ENCODE measurements around the gene APEX1. TPM values are rescaled to one million over a fixed set of nuclear protein-coding genes. Genes with fewer than 3 reads are reported as not detected.

APEX1 gene
- total RNA-seq, 2 donors from 2014 or later, result 45.9 to 85.6 TPM

DNA sequence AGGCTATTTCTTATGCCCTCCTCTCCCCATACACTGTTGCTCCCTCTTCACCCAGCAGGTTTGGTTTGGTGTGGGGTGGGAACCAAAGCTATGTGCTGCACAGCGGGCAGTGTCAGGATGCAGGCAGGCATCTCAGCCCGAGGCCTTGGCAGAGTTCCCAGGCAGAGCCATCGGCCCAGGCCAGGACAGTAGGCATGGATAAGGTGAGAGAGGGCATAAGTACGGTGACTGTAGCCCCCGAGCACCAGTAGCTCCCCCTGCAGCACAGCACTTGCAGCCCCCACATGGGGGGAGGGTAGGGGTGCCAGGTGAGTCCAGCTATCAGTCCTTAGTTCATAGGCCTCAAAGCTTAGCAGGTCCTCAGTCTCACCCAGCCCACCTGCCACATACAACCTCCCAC is 26.2 kb upstream of the APEX1 start:
- Histone ChIP-seq H3K9me3 (no peaks in the 10 kb centered on the region), H3K4me1 (ENCODE audit: control insufficient read depth in 1 of 2, low read depth in 2 of 2) (no peaks in the 10 kb centered on the region), H3K4me3 (no peak overlapping the region), H3K27me3 (replicated peaks; ENCODE audit: insufficient read depth) (no peaks in the 10 kb centered on the region), H3K27ac (no peak overlapping the region), H3K36me3 (no peaks in the 10 kb centered on the region)
- TF ChIP-seq, protein P1, sequence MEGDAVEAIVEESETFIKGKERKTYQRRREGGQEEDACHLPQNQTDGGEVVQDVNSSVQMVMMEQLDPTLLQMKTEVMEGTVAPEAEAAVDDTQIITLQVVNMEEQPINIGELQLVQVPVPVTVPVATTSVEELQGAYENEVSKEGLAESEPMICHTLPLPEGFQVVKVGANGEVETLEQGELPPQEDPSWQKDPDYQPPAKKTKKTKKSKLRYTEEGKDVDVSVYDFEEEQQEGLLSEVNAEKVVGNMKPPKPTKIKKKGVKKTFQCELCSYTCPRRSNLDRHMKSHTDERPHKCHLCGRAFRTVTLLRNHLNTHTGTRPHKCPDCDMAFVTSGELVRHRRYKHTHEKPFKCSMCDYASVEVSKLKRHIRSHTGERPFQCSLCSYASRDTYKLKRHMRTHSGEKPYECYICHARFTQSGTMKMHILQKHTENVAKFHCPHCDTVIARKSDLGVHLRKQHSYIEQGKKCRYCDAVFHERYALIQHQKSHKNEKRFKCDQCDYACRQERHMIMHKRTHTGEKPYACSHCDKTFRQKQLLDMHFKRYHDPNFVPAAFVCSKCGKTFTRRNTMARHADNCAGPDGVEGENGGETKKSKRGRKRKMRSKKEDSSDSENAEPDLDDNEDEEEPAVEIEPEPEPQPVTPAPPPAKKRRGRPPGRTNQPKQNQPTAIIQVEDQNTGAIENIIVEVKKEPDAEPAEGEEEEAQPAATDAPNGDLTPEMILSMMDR (IDR thresholded peaks at IDR 0.05), result no peak
- DNase-seq (ENCODE audit: low spot score) (no peak), ATAC-seq (ENCODE audit: insufficient number of reproducible peaks, low FRiP score, low read depth) (no peak)

DNA sequence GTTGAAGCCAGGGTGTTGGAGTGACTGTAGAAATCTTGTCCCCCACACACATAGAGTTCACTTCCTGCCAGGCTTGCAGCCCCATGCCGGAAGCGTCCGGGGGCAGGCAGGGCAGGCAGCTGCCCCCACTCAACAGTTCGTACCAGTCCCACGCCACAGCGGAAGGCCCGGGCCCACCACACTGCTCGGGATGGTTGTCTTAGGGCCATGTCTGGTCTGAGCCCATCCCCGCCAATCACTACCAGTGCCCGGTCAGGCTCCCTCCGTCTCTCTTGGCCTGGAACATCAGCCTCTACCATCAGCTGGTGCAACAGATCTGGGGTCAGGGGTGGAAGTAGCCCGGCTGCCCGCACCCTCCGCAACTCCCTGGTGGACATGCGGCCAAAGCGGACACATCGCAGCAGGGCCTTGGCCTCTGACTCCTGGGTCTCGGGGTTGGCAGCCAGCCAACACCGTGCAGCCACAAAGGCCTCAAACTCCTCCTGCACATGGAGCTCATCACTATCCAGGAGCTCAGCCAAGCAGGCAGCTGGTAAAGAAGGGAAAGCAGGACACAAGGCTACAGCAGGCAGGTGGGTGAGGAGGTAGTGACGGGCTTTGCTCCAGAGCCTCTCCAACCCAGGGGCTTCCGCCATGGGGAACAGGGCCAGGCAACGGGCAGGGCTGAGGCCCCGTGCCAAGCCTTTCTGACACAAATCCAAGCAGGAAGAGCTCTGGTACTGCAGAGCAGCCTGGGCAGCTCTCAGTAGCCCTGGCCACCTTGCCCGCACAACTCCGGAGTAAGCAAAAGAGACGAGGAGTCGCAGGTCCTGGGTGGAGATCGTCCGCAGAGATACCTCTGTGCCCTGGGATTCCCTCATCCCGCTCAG is 25.0 kb upstream of the APEX1 start:
- TF ChIP-seq, protein P1 (IDR thresholded peaks at IDR 0.05), result no peak
- no peak overlapping the region for H3K27ac ChIP-seq
- H3K4me1 ChIP-seq (ENCODE audit: control insufficient read depth in 1 of 2, low read depth in 2 of 2), result peaks cover 0 to 8% of the 10 kb centered on the region in 2 donors
- no peaks in the 10 kb centered on the region for H3K9me3 ChIP-seq
- ATAC-seq (ENCODE audit: insufficient number of reproducible peaks, low FRiP score, low read depth) (no peak), DNase-seq (ENCODE audit: low spot score) (no peak)
- H3K27me3 ChIP-seq (replicated peaks; ENCODE audit: insufficient read depth), result no peaks in the 10 kb centered on the region
- no peak overlapping the region for H3K4me3 ChIP-seq
- no peaks in the 10 kb centered on the region for H3K36me3 ChIP-seq

DNA sequence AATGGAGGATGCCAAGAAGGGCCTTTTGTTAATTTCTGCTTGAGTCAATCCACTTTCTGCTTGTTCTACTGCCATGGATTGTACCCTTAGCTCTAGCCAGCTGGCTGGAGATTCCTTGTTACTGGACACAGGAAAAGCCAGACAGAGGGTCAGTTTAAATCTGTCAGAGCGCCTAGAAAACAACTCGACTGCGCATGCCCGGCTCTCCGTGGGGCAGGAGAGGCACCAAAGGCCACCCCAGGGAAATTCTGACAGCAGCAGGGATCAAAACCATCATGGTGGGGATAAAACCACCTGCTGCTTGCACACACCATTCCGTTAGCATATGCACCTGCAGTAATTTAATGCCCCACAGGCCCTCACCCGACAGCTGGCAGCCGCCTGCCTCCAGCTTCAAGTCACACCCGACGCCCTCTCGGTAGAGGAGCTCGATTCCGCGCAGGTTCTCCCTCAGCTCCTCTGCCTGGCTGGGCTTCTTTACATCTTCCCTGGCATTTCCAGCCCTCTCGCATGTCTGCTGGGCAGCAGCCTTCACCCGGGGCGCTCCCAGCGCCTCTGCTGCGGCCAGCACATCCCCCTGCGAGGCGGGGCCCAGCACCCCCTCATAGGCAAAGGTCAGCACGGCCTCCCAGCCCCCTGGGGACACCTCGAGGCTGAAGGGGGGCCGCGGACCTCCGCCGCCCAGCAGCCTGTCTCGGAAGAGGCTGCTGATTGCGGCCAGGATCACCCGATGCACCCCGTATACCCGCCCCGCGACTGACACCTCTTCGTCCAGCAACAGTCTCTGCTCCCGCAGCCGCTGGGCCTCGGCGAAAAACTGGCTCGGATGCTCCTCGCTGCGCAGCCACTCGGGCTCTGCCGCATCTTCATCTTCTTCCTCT is 20.1 kb upstream of the APEX1 start:
- Histone ChIP-seq H3K36me3 (no peaks in the 10 kb centered on the region), H3K27me3 (replicated peaks; ENCODE audit: insufficient read depth) (no peaks in the 10 kb centered on the region), H3K4me3 (peak overlapping the region; percentile 59), H3K4me1 (ENCODE audit: control insufficient read depth in 1 of 2, low read depth in 2 of 2) (peaks cover 0 to 13% of the 10 kb centered on the region in 2 donors), H3K27ac (peak overlapping the region in 1 of 2 donors; percentile 38), H3K9me3 (no peaks in the 10 kb centered on the region)
- TF ChIP-seq, protein P1 (IDR thresholded peaks at IDR 0.05), result no peak
- ATAC-seq (ENCODE audit: insufficient number of reproducible peaks, low FRiP score, low read depth) (no peak), DNase-seq (ENCODE audit: low spot score) (peak; percentile 9)

DNA sequence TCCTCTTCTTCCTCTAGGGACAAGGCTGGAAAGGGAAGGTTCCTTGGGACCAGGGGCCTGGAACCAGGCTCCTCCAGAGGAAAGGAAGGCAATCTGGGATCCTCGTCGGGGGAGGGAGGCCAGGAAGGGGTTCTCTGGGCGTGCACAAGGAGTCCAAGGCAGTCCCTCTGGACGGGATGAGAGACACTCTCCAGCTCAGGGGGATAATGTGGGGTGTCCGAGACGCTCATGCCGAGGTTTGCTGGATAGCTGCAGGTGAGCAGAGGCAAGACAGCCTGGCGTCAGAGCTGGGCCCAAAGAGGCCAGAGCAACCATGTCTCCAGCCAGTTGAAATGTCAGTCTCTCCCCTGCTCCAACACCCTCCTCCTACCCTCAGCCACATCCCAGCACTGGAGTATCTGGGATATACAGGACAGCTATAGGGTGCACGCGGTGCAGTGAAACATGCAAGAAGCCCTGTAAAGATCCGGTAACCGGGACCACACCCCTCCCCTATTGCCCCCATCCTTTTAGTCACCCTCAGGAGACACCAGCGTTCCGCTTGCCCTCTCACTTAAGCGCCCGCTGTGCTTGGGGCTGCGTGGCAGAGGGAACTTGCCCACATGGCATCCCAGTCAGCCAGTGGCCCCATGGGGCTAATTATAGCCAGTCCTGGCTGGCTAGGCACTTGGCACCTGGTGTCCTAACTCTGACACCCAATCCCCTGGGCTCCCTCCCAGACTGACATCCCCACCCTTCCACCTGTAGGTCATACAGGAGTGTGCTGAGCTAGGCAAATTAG is 19.3 kb upstream of the APEX1 start, which contains the start of gene KLHL33:
TSS of gene KLHL33 (minus strand) at position 585 of the 781 bp plus-strand sequence. CDS start at position 230, 355 bp downstream.
- Histone ChIP-seq H3K4me1 (ENCODE audit: control insufficient read depth in 1 of 2, low read depth in 2 of 2) (peaks cover 0 to 13% of the 10 kb centered on the region in 2 donors), H3K27me3 (replicated peaks; ENCODE audit: insufficient read depth) (no peaks in the 10 kb centered on the region), H3K4me3 (peak within 1 kb of the TSS; percentile 59), H3K36me3 (no peaks in the 10 kb centered on the region), H3K9me3 (no peaks in the 10 kb centered on the region), H3K27ac (peak within 1 kb of the TSS in 1 of 2 donors; percentile 38)
- TF ChIP-seq, protein P1 (IDR thresholded peaks at IDR 0.05), result no peak
- ATAC-seq (ENCODE audit: insufficient number of reproducible peaks, low FRiP score, low read depth), result no peak
- DNase-seq (ENCODE audit: low spot score), result no peak
